Caco-2 (cell line): ENCODE results near the gene WNT5B. TPM values are rescaled to one million over a fixed set of nuclear protein-coding genes. Genes with fewer than 3 reads are reported as not detected.

Experiments
- BruUV-seq: library from RNA; stranded (reverse); fragments of 400-500 nt; replicated peaks from 2 replicates; lab custom pipeline; 2021; lab: Mats Ljungman, UMichigan
- CTCF ChIA-PET: fragments of 300-600 bp; sonication (Branson Sonifier 250); formaldehyde crosslinking; loops from one replicate; lab custom pipeline; 2022; ENCODE audit warnings: antibody characterized with exemption; lab: Charles Lee
- POLR2A ChIA-PET: fragments of 300-600 bp; sonication (Branson Sonifier 250); formaldehyde crosslinking; loops from one replicate; lab custom pipeline; 2022; ENCODE audit warnings: antibody characterized with exemption; lab: Charles Lee
- DNase-seq, 2 experiments: peaks; one replicate each; pipeline versions ENCODE4 v3.0.0 to v3.0.0-alpha.2; 2020 to 2022
- H3K27me3 ChIP-seq: replicated peaks from 2 replicates; pipeline ENCODE4 v1.6.0; 2011; ENCODE audit warnings: low read length; ENCODE audit not compliant: control insufficient read depth, insufficient read depth
- H3K36me3 ChIP-seq: 2 replicates; pipeline ENCODE4 v1.5.1; 2011; ENCODE audit warnings: low read length; ENCODE audit not compliant: control insufficient read depth, insufficient read depth
- H3K4me1 ChIP-seq: fragments of 250-450 bp; sonication (Bioruptor Pico); 2 replicates; pipeline ENCODE4 v1.5.1; 2020; ENCODE audit warnings: mild to moderate bottlenecking
- H3K4me3 ChIP-seq: 2 replicates; pipeline ENCODE4 v1.5.1; 2011; ENCODE audit warnings: low read depth, mild to moderate bottlenecking, control low read depth, low read length
- H3K9me3 ChIP-seq: fragments of 250-450 bp; sonication (Bioruptor Pico); 2 replicates; pipeline ENCODE4 v1.5.1; 2020; ENCODE audit warnings: mild to moderate bottlenecking, moderate library complexity
- H3K27ac Mint-ChIP-seq: one replicate; pipeline ENCODE4 v1.8.0; 2022; ENCODE audit warnings: mixed read lengths; ENCODE audit not compliant: unreplicated experiment
- H3K27me3 Mint-ChIP-seq: one replicate; pipeline ENCODE4 v1.8.0; 2022; ENCODE audit warnings: mixed read lengths; ENCODE audit not compliant: insufficient read depth, unreplicated experiment
- H3K36me3 Mint-ChIP-seq: one replicate; pipeline ENCODE4 v1.8.0; 2022; ENCODE audit warnings: mild to moderate bottlenecking, mixed read lengths; ENCODE audit not compliant: insufficient read depth, unreplicated experiment
- H3K4me1 Mint-ChIP-seq: one replicate; pipeline ENCODE4 v1.8.0; 2022; ENCODE audit warnings: low read depth, mixed read lengths; ENCODE audit not compliant: unreplicated experiment
- H3K4me3 Mint-ChIP-seq: one replicate; pipeline ENCODE4 v1.8.0; 2022; ENCODE audit warnings: mild to moderate bottlenecking, moderate library complexity, mixed read lengths; ENCODE audit not compliant: unreplicated experiment
- H3K9me3 Mint-ChIP-seq: one replicate; pipeline ENCODE4 v1.8.0; 2022; ENCODE audit warnings: mixed read lengths; ENCODE audit not compliant: unreplicated experiment
- CTCF ChIP-seq, 2 experiments: fragments of 200-600 bp in 1 of 2; IDR thresholded peaks; 1 replicate in 1 of 2; 2 replicates in 1 of 2; pipeline versions ENCODE4 v1.5.1 to v1.8.0; 2011 to 2022; ENCODE audit warnings: antibody characterized with exemption in 1 of 2, control low read depth in 1 of 2, inconsistent platforms in 1 of 2, low read depth in 1 of 2, low read length in 1 of 2, mild to moderate bottlenecking in 1 of 2, moderate library complexity in 1 of 2; ENCODE audit not compliant: insufficient read depth in 1 of 2, severe bottlenecking in 1 of 2, unreplicated experiment in 1 of 2
- intact Hi-C: fragments of 100-400 bp; cut with micrococcal nuclease; formaldehyde crosslinking; loops from one replicate; pipeline ENCODE4 v1.10.0; 2022; ENCODE audit not compliant: unreplicated experiment
- microRNA-seq: library from miRNA; unstranded; fragments of <30 nt; microRNA quantifications from one replicate; pipeline ENCODE4 v1.2.0, GENCODE V29; 2022
- total RNA-seq: library from RNA; stranded (reverse); gene quantifications from 2 replicates; pipeline ENCODE4 v1.2.3, GENCODE V29; 2022

WNT5B gene
- total RNA-seq, 1 experiment from 2014 or later, result 6.9 TPM

- no peaks in the 10 kb centered on the region for H3K9me3 Mint-ChIP-seq
- H3K4me3 Mint-ChIP-seq, result peak overlapping the region; percentile 6
- Histone ChIP-seq H3K4me3 (no peak overlapping the region), H3K27me3 (no peaks in the 10 kb centered on the region), H3K36me3 (no peaks in the 10 kb centered on the region; the same call in 1 of the 2 replicates), H3K9me3 (no peaks in the 10 kb centered on the region), H3K4me1 (peaks cover 54% of the 10 kb centered on the region)
- H3K27ac Mint-ChIP-seq, result peak overlapping the region; percentile 33
- ChIA-PET CTCF (interaction anchor here (0.7 to 3.1 kb wide), 2 partner anchors 82 to 96 kb away, joined by 4 to 45 read pairs; no protein-coding TSS in a partner anchor), POLR2A (interaction anchor here (0.7 kb wide), 1 partner anchor 49 kb away, joined by 4 read pairs; no protein-coding TSS in a partner anchor)
- H3K27me3 Mint-ChIP-seq, result no peaks in the 10 kb centered on the region
- peaks cover 25% of the 10 kb centered on the region for H3K4me1 Mint-ChIP-seq
- no peak for DNase-seq
- peaks cover 59% of the 10 kb centered on the region for H3K36me3 Mint-ChIP-seq
- TF ChIP-seq CTCF (IDR thresholded peaks at IDR 0.05; ENCODE audit: insufficient read depth in 1 of 2, low read depth in 1 of 2, low read length in 1 of 2, severe bottlenecking in 1 of 2, unreplicated experiment in 1 of 2), result no peak
- no TSS peak for BruUV-seq
- intact Hi-C loops, result loop anchor here (5.0 kb wide), 1 partner anchor 246 kb away; no protein-coding TSS in a partner anchor
Measured at GRCh38 chr12:1695886-1696670, 67.0 kb downstream of the WNT5B start.

GRCh38 chr12:1696800-1697199 lies 67.8 kb downstream of the WNT5B start:
- peaks cover 25% of the 10 kb centered on the region for H3K4me1 Mint-ChIP-seq
- TF ChIP-seq CTCF (IDR thresholded peaks at IDR 0.05; ENCODE audit: insufficient read depth in 1 of 2, low read depth in 1 of 2, low read length in 1 of 2, severe bottlenecking in 1 of 2, unreplicated experiment in 1 of 2), result no peak
- no peak overlapping the region for H3K4me3 ChIP-seq
- no peak overlapping the region for H3K27ac Mint-ChIP-seq
- no peaks in the 10 kb centered on the region; the same call in 1 of the 2 replicates for H3K36me3 ChIP-seq
- CTCF ChIA-PET, result interaction anchor here (0.7 to 3.1 kb wide), 4 partner anchors 14 to 95 kb away, joined by 4 to 45 read pairs (median 4); no protein-coding TSS in a partner anchor
- peaks cover 54% of the 10 kb centered on the region for H3K4me1 ChIP-seq
- intact Hi-C loops, result loop anchor here (5.0 kb wide), 1 partner anchor 246 kb away; no protein-coding TSS in a partner anchor
- POLR2A ChIA-PET, result interaction anchor here (0.7 kb wide), 1 partner anchor 48 kb away, joined by 4 read pairs; no protein-coding TSS in a partner anchor
- no peaks in the 10 kb centered on the region for H3K9me3 Mint-ChIP-seq
- no TSS peak for BruUV-seq
- no peaks in the 10 kb centered on the region for H3K27me3 ChIP-seq
- H3K4me3 Mint-ChIP-seq, result no peak overlapping the region
- no peak for DNase-seq
- H3K36me3 Mint-ChIP-seq, result peaks cover 53% of the 10 kb centered on the region
- no peaks in the 10 kb centered on the region for H3K9me3 ChIP-seq
- H3K27me3 Mint-ChIP-seq, result no peaks in the 10 kb centered on the region

Small RNA genes within 50 kb of the gene (microRNA-seq; reads per million reads assigned to microRNA genes)
- not detected for gene MIR3649

Other genes starting within 250 kb of the WNT5B start
- gene FBXL14, start 34.6 kb upstream of the WNT5B start, total RNA-seq, result 23.6 and 25.5 TPM in 2 replicates
- gene ADIPOR2, start 61.8 kb downstream of the WNT5B start, total RNA-seq, result 119 and 125 TPM in 2 replicates
- 0.51 TPM in 1 of 2 replicates, not detected in the other for gene LRTM2, start 191.3 kb downstream of the WNT5B start, total RNA-seq